RWPE1 (cell line): Measurements from ENCODE around the gene TXNDC11.
A peak's percentile ranks its signal among the peaks of the same experiment; 100 is the strongest.

ENCODE experiments used
- CTCF ChIA-PET: fragments of 350-600 bp; sonication (Branson Sonifier 250); formaldehyde crosslinking; extraction: SDS; loops from one replicate; lab custom pipeline; 2021; lab: Yijun Ruan, JAX
- POLR2A ChIA-PET: fragments of 400-600 bp; formaldehyde crosslinking; extraction: SDS; loops from one replicate; lab custom pipeline; 2020; ENCODE audit warnings: antibody characterized with exemption; ENCODE audit not compliant: low non-redundant PET; lab: Yijun Ruan, JAX
- DNase-seq: peaks from one replicate; pipeline ENCODE4 v3.0.0; 2012; ENCODE audit warnings: low spot score
- H3K27ac ChIP-seq: fragments of 450-650 bp; 2 replicates; pipeline ENCODE4 v1.5.1; 2017
- CTCF ChIP-seq: fragments of 450-650 bp; conservative IDR thresholded peaks from 2 replicates; pipeline ENCODE4 v1.5.1; 2017; ENCODE audit warnings: low read depth, mild to moderate bottlenecking

The TXNDC11 gene

GRCh38 chr16:11677959-11678881 is 64.4 kb downstream of the TXNDC11 start:
- POLR2A ChIA-PET = interaction anchor here (0.6 kb wide), 1 partner anchor 38 kb away, joined by 3 read pairs; no protein-coding TSS in a partner anchor
- TF ChIP-seq CTCF = no peak
- H3K27ac ChIP-seq = peak overlapping the region; percentile 82
- DNase-seq = no peak
- CTCF ChIA-PET = interaction anchor here (0.7 to 1.4 kb wide), 4 partner anchors 10 to 282 kb away, joined by 3 to 5 read pairs (median 3); no protein-coding TSS in a partner anchor

- CTCF ChIA-PET = interaction anchor here (0.9 to 1.4 kb wide), 4 partner anchors 11 to 282 kb away, joined by 3 to 5 read pairs (median 3); no protein-coding TSS in a partner anchor
- H3K27ac ChIP-seq = peak overlapping the region; percentile 82
- DNase-seq = no peak
- POLR2A ChIA-PET = interaction anchor here (0.6 kb wide), 1 partner anchor 234 kb away, joined by 5 read pairs; no protein-coding TSS in a partner anchor
- no peak for TF ChIP-seq CTCF
Observed at GRCh38 chr16:11677451-11677951, 65.2 kb downstream of the TXNDC11 start.

GRCh38 chr16:11676799-11677198 is 65.9 kb downstream of the TXNDC11 start:
- no peak for TF ChIP-seq CTCF
- peak overlapping the region; percentile 82 for H3K27ac ChIP-seq
- peak; percentile 62 for DNase-seq
- POLR2A ChIA-PET = interaction anchor here (0.6 kb wide), 1 partner anchor 235 kb away, joined by 5 read pairs; no protein-coding TSS in a partner anchor
- CTCF ChIA-PET = interaction anchor here (0.6 to 1.4 kb wide), 4 partner anchors 14 to 281 kb away, joined by 3 to 5 read pairs (median 4); no protein-coding TSS in a partner anchor

- POLR2A ChIA-PET = interaction anchor here (0.6 to 1.4 kb wide), 2 partner anchors 67 to 272 kb away, joined by 3 read pairs; partner anchors contain the start of gene TXNDC11
- peak; percentile 52 for DNase-seq
Observed at GRCh38 chr16:11675561-11676511, 66.8 kb downstream of the TXNDC11 start.

More at GRCh38 chr16:11675561-11676511, 66.8 kb downstream of the TXNDC11 start:
- no peak for TF ChIP-seq CTCF
- H3K27ac ChIP-seq = peak overlapping the region; percentile 82
- CTCF ChIA-PET = no interaction called here
